Mucosa of descending colon (tissue), 3 donors: Measurements from ENCODE around the gene PDE3A. TPM values are rescaled to one million over a fixed set of nuclear protein-coding genes. Genes with fewer than 3 reads are reported as not detected.

Source experiments
- ATAC-seq: fragments of 200-7000 bp; cut with Tn5 transposase; one replicate; pipeline ENCODE4 v1.9.1; 2020; ENCODE audit warnings: mild to moderate bottlenecking, moderate library complexity
- DNase-seq, 3 donors: peaks; one replicate each; pipeline ENCODE4 v3.0.0-alpha.2; 2020
- H3K36me3 ChIP-seq: fragments of 200-600 bp; one replicate; pipeline ENCODE4 v1.8.0; 2021; ENCODE audit warnings: low read depth, mild to moderate bottlenecking
- H3K4me1 ChIP-seq: fragments of 200-600 bp; one replicate; pipeline ENCODE4 v1.8.0; 2021; ENCODE audit warnings: low read depth, mild to moderate bottlenecking
- H3K4me3 ChIP-seq: fragments of 200-600 bp; one replicate; pipeline ENCODE4 v1.8.0; 2021; ENCODE audit warnings: mild to moderate bottlenecking
- H3K9me3 ChIP-seq: fragments of 200-600 bp; one replicate; pipeline ENCODE4 v1.8.0; 2021; ENCODE audit warnings: mild to moderate bottlenecking
- CTCF ChIP-seq: fragments of 200-600 bp; IDR thresholded peaks from one replicate; pipeline ENCODE4 v1.8.0; 2022; ENCODE audit warnings: antibody characterized with exemption, mild to moderate bottlenecking
- intact Hi-C, 2 donors: fragments of 100-400 bp; cut with DNase I in 1 of 2; cut with micrococcal nuclease in 1 of 2; formaldehyde crosslinking; loops; one replicate each; pipeline versions ENCODE4 v1.11.0 to v1.11.1; 2022; cut with DNase I, micrococcal nuclease
- total RNA-seq, 3 donors: library from RNA; stranded (reverse); fragmentation: NEBNext Ultra II Directional in 2 of 3; extraction: Animal tissue kit (Norgen Biotek cat#: 25700) in 2 of 3; gene quantifications; one replicate each; pipeline versions ENCODE4 v1.2.1 to v1.2.4, GENCODE V29; 2021 to 2023
- donor health status: DM: no; HTN: no; CAD: no; lungs with moderate emphysema.
- donor health status: DM: no; HTN: no; CAD: no.
- donor health status: DM: no; HTN: yes; CAD: no.

The PDE3A gene
- total RNA-seq, 3 donors from 2014 or later: 47.2 to 84.1 (median 83.9) TPM

GRCh38 chr12:20457582-20457981, 89.2 kb downstream of the PDE3A start:
- ATAC-seq: peak; percentile 66
- no peaks in the 10 kb centered on the region for H3K9me3 ChIP-seq
- DNase-seq: no peak
- H3K4me1 ChIP-seq: no peaks in the 10 kb centered on the region
- no peak for TF ChIP-seq CTCF
- H3K4me3 ChIP-seq: no peak overlapping the region
- H3K36me3 ChIP-seq: no peaks in the 10 kb centered on the region
- intact Hi-C loops: no loop called here

GRCh38 chr12:20458011-20458410, 89.7 kb downstream of the PDE3A start:
- peak; percentile 66 for ATAC-seq

GRCh38 chr12:20459920-20460319, 91.6 kb downstream of the PDE3A start:
- DNase-seq: no peak
- Histone ChIP-seq H3K36me3 (no peaks in the 10 kb centered on the region), H3K9me3 (no peaks in the 10 kb centered on the region), H3K4me1 (no peaks in the 10 kb centered on the region), H3K4me3 (no peak overlapping the region)
- no peak for ATAC-seq
- TF ChIP-seq CTCF: no peak
- intact Hi-C loops: loop anchor here in 1 of 2 donors (5.0 kb wide), 1 partner anchor 142 kb away; no protein-coding TSS in a partner anchor

More at GRCh38 chr12:20458011-20458410, 89.7 kb downstream of the PDE3A start:
- no peak for TF ChIP-seq CTCF
- H3K36me3 ChIP-seq: no peaks in the 10 kb centered on the region
- H3K4me3 ChIP-seq: no peak overlapping the region
- no peaks in the 10 kb centered on the region for H3K4me1 ChIP-seq
- no peaks in the 10 kb centered on the region for H3K9me3 ChIP-seq
- no peak for DNase-seq
- intact Hi-C loops: no loop called here

- H3K9me3 ChIP-seq: no peaks in the 10 kb centered on the region
- ATAC-seq: no peak
- H3K36me3 ChIP-seq: no peaks in the 10 kb centered on the region
- H3K4me3 ChIP-seq: no peak overlapping the region
- H3K4me1 ChIP-seq: no peaks in the 10 kb centered on the region
- DNase-seq: no peak
- TF ChIP-seq CTCF: no peak
- intact Hi-C loops: loop anchor here in 1 of 2 donors (5.0 kb wide), 1 partner anchor 141 kb away; no protein-coding TSS in a partner anchor
Measured at GRCh38 chr12:20460956-20461355, 92.6 kb downstream of the PDE3A start.

- ATAC-seq (no peak), DNase-seq (no peak)
- Histone ChIP-seq H3K4me1 (no peaks in the 10 kb centered on the region), H3K4me3 (no peak overlapping the region), H3K9me3 (no peaks in the 10 kb centered on the region), H3K36me3 (no peaks in the 10 kb centered on the region)
- intact Hi-C loops: loop anchor here in 1 of 2 donors (5.0 kb wide), 1 partner anchor 138 kb away; no protein-coding TSS in a partner anchor
- TF ChIP-seq CTCF: peak; percentile 33
Measured at GRCh38 chr12:20463913-20464524, 95.7 kb downstream of the PDE3A start.

- Histone ChIP-seq H3K4me3 (no peak overlapping the region), H3K9me3 (no peaks in the 10 kb centered on the region), H3K4me1 (no peaks in the 10 kb centered on the region), H3K36me3 (no peaks in the 10 kb centered on the region)
- no peak for DNase-seq
- TF ChIP-seq CTCF: no peak
- no peak for ATAC-seq
- intact Hi-C loops: no loop called here
Measured at GRCh38 chr12:20469300-20469699, 101.0 kb downstream of the PDE3A start.
